Measurements from ENCODE around the gene AURKAIP1. TPM values are rescaled to one million over a fixed set of nuclear protein-coding genes. Genes with fewer than 3 reads are reported as not detected.

Gene AURKAIP1
- total and polyA plus RNA-seq, 2 of the 13 experiments (the other 11 are each of a cell fraction or from before 2014, with no cell fraction given), result 69.5 to 175 TPM

GRCh38 chr1:1346501-1346890 lies 28.5 kb downstream of the AURKAIP1 start (continued):
- TF ChIP-seq HMGXB4 (CRISPR knock-in tag; IDR thresholded peaks at IDR 0.05; ENCODE audit: borderline replicate concordance in 1 of 2, low read depth in 1 of 2) (no peak), ELF3 (CRISPR knock-in tag; IDR thresholded peaks at IDR 0.05) (no peak), RAD21 (CRISPR knock-in tag; IDR thresholded peaks at IDR 0.05) (no peak), TBX2 (CRISPR knock-in tag; IDR thresholded peaks at IDR 0.05; ENCODE audit: borderline replicate concordance) (no peak)

- H3K4me1 ChIP-seq (ENCODE audit: insufficient read depth, low read length), result peaks cover 42% of the 10 kb centered on the region
- DNase-seq (ENCODE audit: low spot score), result no peak
- TF ChIP-seq ZNF275 (CRISPR knock-in tag; IDR thresholded peaks at IDR 0.05; ENCODE audit: borderline replicate concordance) (no peak), ZNF790 (CRISPR knock-in tag; IDR thresholded peaks at IDR 0.05; ENCODE audit: borderline replicate concordance) (no peak), ZNF616 (CRISPR knock-in tag; IDR thresholded peaks at IDR 0.05; ENCODE audit: low read depth) (no peak), ZNF782 (CRISPR knock-in tag; IDR thresholded peaks at IDR 0.05; ENCODE audit: borderline replicate concordance) (no peak), MEIS1 (CRISPR knock-in tag; IDR thresholded peaks at IDR 0.05; ENCODE audit: borderline replicate concordance) (no peak), XBP1 (CRISPR knock-in tag; IDR thresholded peaks at IDR 0.05) (no peak), ZNF597 (CRISPR knock-in tag; IDR thresholded peaks at IDR 0.05) (no peak), ZNF768 (CRISPR knock-in tag; IDR thresholded peaks at IDR 0.05) (peak; percentile 96), AGO2 (optimal IDR thresholded peaks at IDR 0.05; ENCODE audit: low read depth, low read length) (peak; percentile 10), RXRA (CRISPR knock-in tag; IDR thresholded peaks at IDR 0.05) (no peak), ZNF580 (CRISPR knock-in tag; IDR thresholded peaks at IDR 0.05; ENCODE audit: borderline replicate concordance, low read depth) (no peak), REXO4 (CRISPR knock-in tag; IDR thresholded peaks at IDR 0.05; ENCODE audit: borderline replicate concordance) (no peak), SMARCE1 (IDR thresholded peaks at IDR 0.05; ENCODE audit: borderline replicate concordance) (no peak)
These were observed 29.0 kb downstream of the AURKAIP1 start for GRCh38 chr1:1345860-1346500.

More at GRCh38 chr1:1345860-1346500, 29.0 kb downstream of the AURKAIP1 start:
- H3K9me3 ChIP-seq (ENCODE audit: low read length), result no peaks in the 10 kb centered on the region
- H3K36me3 ChIP-seq (replicated peaks in 1 of 2; ENCODE audit: control insufficient read depth in 1 of 2, insufficient read depth in 2 of 2, low read length in 2 of 2), result peaks cover 3 to 9% of the 10 kb centered on the region in 2 experiments
- H3K27ac ChIP-seq (ENCODE audit: extremely low read length, insufficient read depth, low read length), result no peak overlapping the region
- no peak for ATAC-seq
- ChIA-PET CTCF (ENCODE audit: low intra/inter-chr PET ratio, low total read pairs) (interaction anchor here (2.5 kb wide), 1 partner anchor 26 kb away, joined by 11 read pairs; no protein-coding TSS in a partner anchor), POLR2A (interaction anchor here (0.9 to 1.4 kb wide), 3 partner anchors 11 to 30 kb away, joined by 4 to 5 read pairs (median 5); partner anchors contain the start of gene AURKAIP1)
- H4K20me1 ChIP-seq (ENCODE audit: insufficient read depth, low read length), result peaks cover 29% of the 10 kb centered on the region; the same call in 1 of the 2 replicates
- in situ Hi-C loops (cut with HindIII; ENCODE audit: extremely low pct_ligation_motif_present, low pct_unique_long_range_greater_than_20kb), result no loop called here
- peaks cover 48% of the 10 kb centered on the region for H3K79me2 ChIP-seq (ENCODE audit: insufficient read depth, low read length)
- intact Hi-C loops (cut with micrococcal nuclease; ENCODE audit: unreplicated experiment), result loop anchor here (2.0 kb wide), 1 partner anchor 21 kb away; the partner anchor contains the start of genes CPTP and INTS11
- no peak overlapping the region for H2AFZ ChIP-seq (ENCODE audit: low read length)
- H3K9ac ChIP-seq (ENCODE audit: insufficient read depth, low read depth, low read length), result peak overlapping the region; percentile 22; the same call in 1 of the 2 replicates
- peak overlapping the region in 1 of 3 experiments; percentile 89; a peak in 1 of 6 replicates for H3K4me3 ChIP-seq (replicated peaks in 1 of 3; ENCODE audit: insufficient read depth in 1 of 3, low read depth in 2 of 3, low read length in 3 of 3)
- 82% methylated on average over 7 of the region's 12 CpGs for WGBS (ENCODE audit: low lambda C conversion rate)
- BruUV-seq (replicated peaks), result no TSS peak
- H3K4me2 ChIP-seq (ENCODE audit: low read depth, low read length), result peak overlapping the region; percentile 91
- H3K27me3 ChIP-seq (ENCODE audit: control insufficient read depth in 1 of 2, insufficient read depth in 2 of 2, low read length in 2 of 2), result no peaks in the 10 kb centered on the region
- FAIRE-seq, result no peak
